GM18526 (cell line): ENCODE results near the gene ABHD14A.
A peak's percentile ranks its signal among the peaks of the same experiment; 100 is the strongest.

Experiments used
- POLR2A ChIP-seq: IDR thresholded peaks from 3 replicates; pipeline ENCODE4 v1.6.1; 2011; ENCODE audit not compliant: insufficient read length; ENCODE audit errors: extremely low read depth

Gene ABHD14A

GRCh38 chr3:51974963-51975851, at the start of gene ABHD14A:
ABHD14A (plus strand) TSS chr3:51975064; CDS start chr3:51975136, 72 bp downstream.
- TF ChIP-seq POLR2A, result peak; percentile 75

GRCh38 chr3:51927061-51927977, 47.5 kb upstream of the ABHD14A start:
- TF ChIP-seq POLR2A, result no peak

DNA sequence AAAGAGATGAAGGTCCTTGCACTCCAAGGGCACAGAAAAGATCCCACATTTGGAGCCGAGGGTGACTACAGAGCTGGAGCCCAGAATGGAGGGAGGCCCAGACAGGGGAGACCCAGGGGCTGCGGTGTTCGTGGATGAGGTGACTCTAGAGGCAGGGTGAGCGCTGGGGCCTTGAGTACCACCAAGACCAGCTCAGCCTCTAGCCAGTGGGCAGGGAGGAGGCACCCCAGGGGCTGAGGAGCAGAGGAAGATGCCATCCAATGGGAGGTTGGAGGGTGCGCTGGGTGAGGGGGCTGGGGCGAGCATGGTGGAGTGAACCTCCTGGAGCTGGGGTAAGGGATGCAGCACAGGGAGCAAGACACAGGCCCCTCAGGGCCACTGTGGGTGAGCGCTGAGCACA, 46.4 kb upstream of the ABHD14A start:
- no peak for TF ChIP-seq POLR2A

DNA sequence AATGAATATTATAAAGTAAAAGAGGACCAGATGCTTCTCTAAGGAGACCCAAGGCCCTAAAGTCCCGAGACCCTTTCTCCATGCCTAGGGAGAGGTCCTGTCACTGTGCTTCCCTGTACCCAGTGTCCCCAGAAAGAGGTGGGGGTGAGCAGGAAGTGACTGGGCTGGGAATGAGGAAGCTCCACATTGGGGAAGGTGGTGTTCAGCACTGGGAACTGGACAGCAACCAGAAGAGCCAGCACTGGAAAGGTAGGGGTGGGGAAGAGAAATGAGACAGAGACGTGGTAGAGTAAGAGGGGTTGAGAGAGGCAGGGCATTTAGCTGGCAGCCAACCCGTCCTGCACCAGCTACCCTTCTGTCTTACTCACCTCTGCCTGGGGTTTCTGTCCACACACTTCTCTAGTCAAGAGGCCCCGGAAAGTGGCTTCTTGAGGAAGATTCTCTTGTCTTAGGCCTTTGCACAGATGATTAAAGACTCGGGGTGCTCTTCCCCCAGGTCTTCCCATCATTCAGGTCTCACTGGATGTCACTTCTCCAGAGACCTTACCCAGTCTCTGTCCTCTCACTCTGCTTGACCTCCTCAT, 45.4 kb upstream of the ABHD14A start:
- TF ChIP-seq POLR2A, result no peak

- TF ChIP-seq POLR2A, result no peak
Measured at GRCh38 chr3:51930439-51930838, 44.4 kb upstream of the ABHD14A start.

- no peak for TF ChIP-seq POLR2A
Measured at GRCh38 chr3:51931756-51932155, 43.1 kb upstream of the ABHD14A start.

GRCh38 chr3:51932471-51933370, 42.1 kb upstream of the ABHD14A start:
- TF ChIP-seq POLR2A, result no peak

GRCh38 chr3:51933471-51934138, 41.3 kb upstream of the ABHD14A start:
- no peak for TF ChIP-seq POLR2A

DNA sequence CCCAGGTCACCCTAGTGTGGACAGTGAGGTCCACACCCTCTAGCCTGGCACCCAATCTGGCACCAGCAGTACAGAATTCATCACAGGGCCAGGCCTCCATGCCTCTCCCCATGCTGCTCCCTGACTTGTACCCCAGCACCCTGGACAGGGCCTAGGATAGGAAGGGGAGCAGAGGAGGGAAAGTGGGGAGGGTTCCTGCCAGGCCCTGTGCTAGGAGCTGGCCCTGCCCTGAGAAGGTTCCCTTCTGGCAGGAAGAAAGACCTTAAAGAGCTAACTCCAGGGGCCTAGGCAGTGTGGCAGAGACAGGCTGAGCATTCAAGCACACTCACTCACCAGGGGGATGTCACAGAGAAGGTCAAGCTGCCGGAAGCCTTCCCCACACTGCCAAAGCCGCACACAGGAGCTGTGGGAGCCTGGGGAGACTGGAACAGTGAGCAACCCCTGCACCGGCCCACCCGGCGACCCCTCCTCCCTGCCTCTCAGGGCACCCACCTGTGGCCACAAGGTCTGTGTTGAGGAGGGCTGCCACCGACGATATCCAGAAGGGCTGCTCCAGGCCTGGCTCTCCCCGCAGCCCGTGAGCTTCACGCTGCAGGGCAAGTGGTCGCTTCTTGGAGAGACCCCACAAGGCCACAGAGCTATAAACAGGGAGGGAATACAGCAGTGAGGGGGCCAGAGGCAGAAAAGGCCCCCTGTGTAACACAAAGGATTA, 40.6 kb upstream of the ABHD14A start:
- TF ChIP-seq POLR2A, result no peak

GRCh38 chr3:51934991-51935885, 39.6 kb upstream of the ABHD14A start:
- TF ChIP-seq POLR2A, result no peak

- no peak for TF ChIP-seq POLR2A
Measured at GRCh38 chr3:51935886-51936755, 38.7 kb upstream of the ABHD14A start.
